Natural killer cell (primary cell): ENCODE measurements around the gene KDM6A. TPM values are rescaled to one million over a fixed set of nuclear protein-coding genes. Genes with fewer than 3 reads are reported as not detected.
"Not testable (repeated sequence)": the region's sequence is repeated elsewhere in the genome, so short reads cannot be mapped to it uniquely, and the experiment has no call there.

ENCODE experiments used
- ATAC-seq, 3 donors: fragments of 150-1000 bp in 2 of 3; fragments of 200-7000 bp in 1 of 3; cut with Tn5 transposase; 1 replicate in 1 of 3; 2 replicates in 2 of 3; pipeline ENCODE4 v1.10.0; 2021; ENCODE audit warnings: mild to moderate bottlenecking in 2 of 3, moderate library complexity in 2 of 3
- DNase-seq, 2 donors: peaks; one replicate each; pipeline versions ENCODE4 v3.0.0 to v3.0.0-alpha.2; 2013 to 2021; ENCODE audit warnings: mixed read lengths in 1 of 2
- H3K27ac ChIP-seq: one replicate; pipeline ENCODE4 v1.5.1; 2013; ENCODE audit warnings: mild to moderate bottlenecking, low read length
- H3K27me3 ChIP-seq: one replicate; pipeline ENCODE4 v1.6.1; 2013; ENCODE audit warnings: low read length; ENCODE audit not compliant: control insufficient read depth, insufficient read depth
- H3K36me3 ChIP-seq: one replicate; pipeline ENCODE4 v1.6.1; 2013; ENCODE audit warnings: low read length; ENCODE audit not compliant: control insufficient read depth, insufficient read depth
- H3K4me1 ChIP-seq: one replicate; pipeline ENCODE4 v1.6.1; 2013; ENCODE audit warnings: low read length; ENCODE audit not compliant: control insufficient read depth, insufficient read depth
- H3K4me3 ChIP-seq: one replicate; pipeline ENCODE4 v1.5.1; 2013; ENCODE audit warnings: low read length
- H3K9me3 ChIP-seq: one replicate; pipeline ENCODE4 v1.6.1; 2013; ENCODE audit warnings: low read length; ENCODE audit not compliant: control insufficient read depth, insufficient read depth
- H3K27ac Mint-ChIP-seq, 2 donors: one replicate each; pipeline ENCODE4 v1.8.0; 2022; ENCODE audit warnings: mild to moderate bottlenecking in 2 of 2, mixed read lengths in 2 of 2, moderate library complexity in 1 of 2
- H3K27me3 Mint-ChIP-seq, 2 donors: one replicate each; pipeline ENCODE4 v1.8.0; 2022; ENCODE audit warnings: low read depth in 2 of 2, mixed read lengths in 2 of 2
- H3K36me3 Mint-ChIP-seq: one replicate; pipeline ENCODE4 v1.8.0; 2022; ENCODE audit warnings: mixed read lengths
- H3K4me1 Mint-ChIP-seq, 2 donors: one replicate each; pipeline ENCODE4 v1.8.0; 2022; ENCODE audit warnings: mixed read lengths in 2 of 2
- H3K4me3 Mint-ChIP-seq: one replicate; pipeline ENCODE4 v1.8.0; 2022; ENCODE audit warnings: mild to moderate bottlenecking, moderate library complexity, mixed read lengths
- H3K9me3 Mint-ChIP-seq, 2 donors: one replicate each; pipeline ENCODE4 v1.8.0; 2022; ENCODE audit warnings: mixed read lengths in 2 of 2
- WGBS: methylation state at CpG from one replicate; pipeline ENCODE4 v1.1.7; 2013; ENCODE audit warnings: missing lambda C conversion rate; ENCODE audit not compliant: insufficient coverage; 5-methylcytosine and 5-hydroxymethylcytosine counted together
- intact Hi-C: fragments of 100-400 bp; cut with micrococcal nuclease; formaldehyde crosslinking; loops from one replicate; pipeline ENCODE4 v1.14.2; 2022
- total RNA-seq, 4 donors: library from RNA; stranded (reverse); fragments of 120-200 nt in 1 of 4; gene quantifications; one replicate each; pipeline versions ENCODE4 v1.2.3 to v1.2.4, GENCODE V29; 2013 to 2022
- TF ChIP-seq, protein P1 (sequence below): fragments of 200-600 bp; IDR thresholded peaks from one replicate; pipeline ENCODE4 v1.8.0; 2022; ENCODE audit warnings: antibody characterized with exemption

Gene KDM6A
- total RNA-seq, 3 donors from 2014 or later (not counting 1 experiment from before 2014, with no cell fraction given) = 60.8 to 121 (median 73.1) TPM

DNA sequence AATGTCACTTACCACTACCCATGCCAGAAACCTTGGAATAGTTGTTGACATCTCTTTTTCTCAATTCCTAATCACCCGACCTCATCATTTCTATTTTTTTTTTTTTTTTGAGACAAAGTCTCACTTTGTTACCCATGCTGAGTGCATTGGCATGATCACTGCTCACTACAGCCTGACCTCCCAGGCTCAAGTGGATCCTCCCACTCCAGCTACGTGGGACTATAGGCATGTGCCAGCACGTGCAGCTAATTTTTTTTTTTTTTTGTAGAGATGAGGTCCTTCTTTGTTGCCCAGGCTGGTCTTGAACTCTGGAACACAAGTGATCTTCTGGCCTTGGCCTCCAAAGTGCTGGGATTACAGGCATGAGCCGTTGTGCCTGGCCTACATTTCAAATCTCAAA lies 12.0 kb downstream of the KDM6A start:
- DNase-seq (no peak), ATAC-seq (no peak)
- Mint-ChIP-seq H3K9me3 (no peaks in the 10 kb centered on the region), H3K36me3 (no peaks in the 10 kb centered on the region), H3K4me3 (peak overlapping the region; percentile 2), H3K27me3 (no peaks in the 10 kb centered on the region), H3K4me1 (peaks cover 24 to 64% of the 10 kb centered on the region in 2 donors), H3K27ac (peak overlapping the region in 1 of 2 donors; percentile 1)
- Histone ChIP-seq H3K36me3 (no peaks in the 10 kb centered on the region), H3K9me3 (no peaks in the 10 kb centered on the region), H3K27me3 (no peaks in the 10 kb centered on the region), H3K27ac (no peak overlapping the region), H3K4me1 (peaks cover 16% of the 10 kb centered on the region), H3K4me3 (no peak overlapping the region)
- TF ChIP-seq, protein P1, sequence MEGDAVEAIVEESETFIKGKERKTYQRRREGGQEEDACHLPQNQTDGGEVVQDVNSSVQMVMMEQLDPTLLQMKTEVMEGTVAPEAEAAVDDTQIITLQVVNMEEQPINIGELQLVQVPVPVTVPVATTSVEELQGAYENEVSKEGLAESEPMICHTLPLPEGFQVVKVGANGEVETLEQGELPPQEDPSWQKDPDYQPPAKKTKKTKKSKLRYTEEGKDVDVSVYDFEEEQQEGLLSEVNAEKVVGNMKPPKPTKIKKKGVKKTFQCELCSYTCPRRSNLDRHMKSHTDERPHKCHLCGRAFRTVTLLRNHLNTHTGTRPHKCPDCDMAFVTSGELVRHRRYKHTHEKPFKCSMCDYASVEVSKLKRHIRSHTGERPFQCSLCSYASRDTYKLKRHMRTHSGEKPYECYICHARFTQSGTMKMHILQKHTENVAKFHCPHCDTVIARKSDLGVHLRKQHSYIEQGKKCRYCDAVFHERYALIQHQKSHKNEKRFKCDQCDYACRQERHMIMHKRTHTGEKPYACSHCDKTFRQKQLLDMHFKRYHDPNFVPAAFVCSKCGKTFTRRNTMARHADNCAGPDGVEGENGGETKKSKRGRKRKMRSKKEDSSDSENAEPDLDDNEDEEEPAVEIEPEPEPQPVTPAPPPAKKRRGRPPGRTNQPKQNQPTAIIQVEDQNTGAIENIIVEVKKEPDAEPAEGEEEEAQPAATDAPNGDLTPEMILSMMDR = no peak
- intact Hi-C loops = loop anchor here (5.0 kb wide), 1 partner anchor 32 kb away; no protein-coding TSS in a partner anchor
- WGBS = 64% methylated on average over 3 of the region's 4 CpGs

DNA sequence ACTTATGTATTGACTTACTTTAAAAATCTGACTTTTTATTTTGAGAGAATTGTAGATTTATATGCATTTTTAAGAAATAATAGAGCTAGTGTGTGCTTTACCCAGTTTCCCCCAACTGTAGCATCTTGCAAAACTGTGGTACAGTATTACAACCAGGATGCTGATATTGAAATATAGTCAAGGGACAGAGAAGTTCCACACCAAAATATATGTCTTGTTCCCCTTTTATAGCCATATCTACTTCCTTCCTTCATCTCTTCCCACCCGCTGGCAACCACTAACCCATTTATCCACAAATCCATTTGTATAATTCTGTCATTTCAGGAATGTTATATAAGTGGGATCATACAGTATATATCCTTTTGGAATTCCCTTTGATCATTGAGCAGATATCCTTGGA lies 16.8 kb downstream of the KDM6A start:
- Histone ChIP-seq H3K27me3 (no peaks in the 10 kb centered on the region), H3K27ac (no peak overlapping the region), H3K4me1 (peaks cover 14% of the 10 kb centered on the region), H3K36me3 (no peaks in the 10 kb centered on the region), H3K9me3 (no peaks in the 10 kb centered on the region), H3K4me3 (no peak overlapping the region)
- no peaks in the 10 kb centered on the region for H3K9me3 Mint-ChIP-seq
- no peak for DNase-seq
- no peaks in the 10 kb centered on the region for H3K27me3 Mint-ChIP-seq
- H3K4me1 Mint-ChIP-seq = peaks cover 23 to 59% of the 10 kb centered on the region in 2 donors
- no peak for ATAC-seq
- no peaks in the 10 kb centered on the region for H3K36me3 Mint-ChIP-seq
- intact Hi-C loops = no loop called here
- H3K4me3 Mint-ChIP-seq = no peak overlapping the region
- TF ChIP-seq, protein P1 = no peak
- WGBS = no CpG with 5 or more reads among the region's 1 CpG
- H3K27ac Mint-ChIP-seq = peak overlapping the region; percentile 9 to 24

DNA sequence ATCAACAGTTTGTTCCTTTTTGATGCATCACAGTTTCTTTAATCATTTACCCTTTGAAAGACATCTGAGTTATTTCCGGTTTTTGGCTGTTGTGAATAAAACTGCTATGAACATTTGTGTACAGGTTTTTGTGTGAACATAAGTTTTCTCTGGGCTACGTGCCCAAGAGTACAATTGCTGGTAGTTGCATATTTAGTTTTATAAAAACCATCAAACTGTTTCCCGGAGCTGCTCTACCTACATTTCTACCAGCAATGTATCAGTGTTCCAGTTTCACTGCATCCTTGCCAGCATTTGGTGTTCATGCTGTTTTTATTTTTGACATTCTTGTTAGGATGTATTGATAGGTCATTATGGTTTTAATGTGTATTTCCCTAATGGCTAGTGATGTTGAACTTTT lies 17.3 kb downstream of the KDM6A start:
- no peaks in the 10 kb centered on the region for H3K27me3 ChIP-seq
- peaks cover 10% of the 10 kb centered on the region for H3K4me1 ChIP-seq
- Mint-ChIP-seq H3K27me3 (no peaks in the 10 kb centered on the region), H3K9me3 (no peaks in the 10 kb centered on the region), H3K36me3 (no peaks in the 10 kb centered on the region), H3K4me1 (peaks cover 22 to 57% of the 10 kb centered on the region in 2 donors), H3K27ac (peak overlapping the region; percentile 9 to 24), H3K4me3 (no peak overlapping the region)
- no peaks in the 10 kb centered on the region for H3K36me3 ChIP-seq
- H3K9me3 ChIP-seq = no peaks in the 10 kb centered on the region
- DNase-seq (no peak), ATAC-seq (no peak)
- no peak overlapping the region for H3K27ac ChIP-seq
- H3K4me3 ChIP-seq = no peak overlapping the region
- WGBS = 67% methylated on average over 1 of the region's 3 CpGs
- TF ChIP-seq, protein P1 = no peak
- intact Hi-C loops = no loop called here

DNA sequence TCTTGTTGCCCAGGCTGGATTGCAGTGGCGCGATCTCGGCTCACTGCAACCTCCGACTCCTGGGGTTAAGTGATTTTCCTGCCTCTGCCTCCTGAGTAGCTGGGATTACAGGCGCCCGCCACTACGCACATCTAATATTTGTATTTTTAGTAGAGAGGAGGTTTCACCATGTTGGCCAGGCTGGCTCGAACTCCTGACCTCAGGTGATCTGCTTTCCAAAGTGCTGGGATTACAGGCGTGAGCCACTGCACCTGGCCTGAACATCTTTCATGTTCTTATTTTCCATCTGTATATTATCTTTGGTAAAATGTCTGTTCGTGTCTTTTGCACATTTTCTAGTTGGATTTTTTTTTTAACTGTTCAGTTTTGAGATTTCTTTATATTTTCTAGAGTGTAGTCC lies 17.7 kb downstream of the KDM6A start:
- H3K27me3 Mint-ChIP-seq, H3K4me3 ChIP-seq, H3K27ac Mint-ChIP-seq, intact Hi-C loops, H3K27ac ChIP-seq, H3K27me3 ChIP-seq, H3K36me3 ChIP-seq, ATAC-seq, H3K36me3 Mint-ChIP-seq, DNase-seq, H3K9me3 ChIP-seq, H3K9me3 Mint-ChIP-seq: not testable (repeated sequence)
- peaks cover 10% of the 10 kb centered on the region for H3K4me1 ChIP-seq
- Mint-ChIP-seq H3K4me1 (peaks cover 22 to 58% of the 10 kb centered on the region in 2 donors), H3K4me3 (peak overlapping the region; percentile 43)
- WGBS = 100% methylated on average over 4 of the region's 10 CpGs
